ENCODE results near the gene HNRNPK.

HNRNPK gene

GRCh38 chr9:83979812-83980394 lies at the start of gene HNRNPK:
Gene HNRNPK (minus strand): TSS chr9:83980215. CDS start chr9:83978252, 1,963 bp downstream.
- no peak for TF ChIP-seq ZNF274 (IDR thresholded peaks at IDR 0.05; ENCODE audit: low read depth, low read length)
- peak within 1 kb of the TSS; percentile 91 for H3K4me3 ChIP-seq (ENCODE audit: low read length)

GRCh38 chr9:84027201-84027600 lies 47.2 kb upstream of the HNRNPK start:
- TF ChIP-seq ZNF274 (IDR thresholded peaks at IDR 0.05; ENCODE audit: low read depth, low read length), result no peak
- no peak overlapping the region for H3K4me3 ChIP-seq (ENCODE audit: low read length)

- no peak for TF ChIP-seq ZNF274 (IDR thresholded peaks at IDR 0.05; ENCODE audit: low read depth, low read length)
- H3K4me3 ChIP-seq (ENCODE audit: low read length), result no peak overlapping the region
These were observed 44.1 kb upstream of the HNRNPK start for GRCh38 chr9:84024041-84024575.

- TF ChIP-seq ZNF274 (IDR thresholded peaks at IDR 0.05; ENCODE audit: low read depth, low read length), result no peak
- no peak overlapping the region for H3K4me3 ChIP-seq (ENCODE audit: low read length)
These were observed 27.6 kb upstream of the HNRNPK start for GRCh38 chr9:84007662-84008061.

GRCh38 chr9:84003246-84003645 lies 23.2 kb upstream of the HNRNPK start:
- no peak overlapping the region for H3K4me3 ChIP-seq (ENCODE audit: low read length)
- TF ChIP-seq ZNF274 (IDR thresholded peaks at IDR 0.05; ENCODE audit: low read depth, low read length), result no peak

GRCh38 chr9:84002344-84002743 lies 22.3 kb upstream of the HNRNPK start:
- H3K4me3 ChIP-seq (ENCODE audit: low read length), result no peak overlapping the region

GRCh38 chr9:84001621-84002020 lies 21.6 kb upstream of the HNRNPK start:
- H3K4me3 ChIP-seq (ENCODE audit: low read length), result no peak overlapping the region
- TF ChIP-seq ZNF274 (IDR thresholded peaks at IDR 0.05; ENCODE audit: low read depth, low read length), result no peak

More at GRCh38 chr9:84002344-84002743, 22.3 kb upstream of the HNRNPK start:
- TF ChIP-seq ZNF274 (IDR thresholded peaks at IDR 0.05; ENCODE audit: low read depth, low read length), result no peak

GRCh38 chr9:84000186-84000585 lies 20.2 kb upstream of the HNRNPK start:
- TF ChIP-seq ZNF274 (IDR thresholded peaks at IDR 0.05; ENCODE audit: low read depth, low read length), result no peak

GRCh38 chr9:83999141-83999918 lies 19.3 kb upstream of the HNRNPK start:
- H3K4me3 ChIP-seq (ENCODE audit: low read length), result no peak overlapping the region
- no peak for TF ChIP-seq ZNF274 (IDR thresholded peaks at IDR 0.05; ENCODE audit: low read depth, low read length)

More at GRCh38 chr9:84000186-84000585, 20.2 kb upstream of the HNRNPK start:
- H3K4me3 ChIP-seq (ENCODE audit: low read length), result no peak overlapping the region

- TF ChIP-seq ZNF274 (IDR thresholded peaks at IDR 0.05; ENCODE audit: low read depth, low read length), result no peak
- H3K4me3 ChIP-seq (ENCODE audit: low read length), result no peak overlapping the region
These were observed 16.1 kb upstream of the HNRNPK start for GRCh38 chr9:83996126-83996525.

GRCh38 chr9:83992901-83993300 lies 12.9 kb upstream of the HNRNPK start:
- no peak overlapping the region for H3K4me3 ChIP-seq (ENCODE audit: low read length)
- TF ChIP-seq ZNF274 (IDR thresholded peaks at IDR 0.05; ENCODE audit: low read depth, low read length), result no peak

- no peak overlapping the region for H3K4me3 ChIP-seq (ENCODE audit: low read length)
- no peak for TF ChIP-seq ZNF274 (IDR thresholded peaks at IDR 0.05; ENCODE audit: low read depth, low read length)
These were observed 12.4 kb upstream of the HNRNPK start for GRCh38 chr9:83992407-83992806.

GRCh38 chr9:83991355-83991754 lies 11.3 kb upstream of the HNRNPK start:
- TF ChIP-seq ZNF274 (IDR thresholded peaks at IDR 0.05; ENCODE audit: low read depth, low read length), result no peak
- H3K4me3 ChIP-seq (ENCODE audit: low read length), result no peak overlapping the region

- H3K4me3 ChIP-seq (ENCODE audit: low read length), result no peak overlapping the region
- no peak for TF ChIP-seq ZNF274 (IDR thresholded peaks at IDR 0.05; ENCODE audit: low read depth, low read length)
These were observed 8.4 kb upstream of the HNRNPK start for GRCh38 chr9:83988411-83988810.

- no peak overlapping the region for H3K4me3 ChIP-seq (ENCODE audit: low read length)
- no peak for TF ChIP-seq ZNF274 (IDR thresholded peaks at IDR 0.05; ENCODE audit: low read depth, low read length)
These were observed 7.4 kb upstream of the HNRNPK start for GRCh38 chr9:83987402-83987791.

Measured in GM08714 (cell line).